ENCODE data around the gene GPR153. TPM values are rescaled to one million over a fixed set of nuclear protein-coding genes. Genes with fewer than 3 reads are reported as not detected.

The GPR153 gene
- total and polyA plus RNA-seq, 2 of the 13 experiments (the other 11 are each of a cell fraction or from before 2014, with no cell fraction given) = 0.22 to 0.31 TPM

DNA sequence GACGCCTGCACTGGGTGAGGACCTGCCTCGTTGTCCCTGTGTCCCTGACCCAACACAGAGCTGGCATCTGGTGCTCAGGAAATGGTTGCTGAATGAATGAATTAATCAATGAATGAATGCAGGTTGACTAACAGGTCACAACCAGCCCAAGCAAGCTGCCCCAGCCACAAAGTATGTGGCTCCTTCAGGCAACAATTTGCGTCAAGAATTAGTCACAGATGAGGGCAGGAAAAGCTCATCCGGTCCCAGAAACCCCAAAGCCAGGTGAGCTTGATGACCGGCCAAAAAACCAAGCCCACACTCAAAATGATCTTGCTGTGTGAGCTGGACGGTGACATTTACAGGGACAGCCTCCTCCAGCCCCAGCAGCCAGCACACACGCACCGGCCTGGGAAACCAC, 40.6 kb upstream of the GPR153 start:
- Histone ChIP-seq H3K4me1 (ENCODE audit: insufficient read depth, low read length) (no peaks in the 10 kb centered on the region), H3K36me3 (replicated peaks in 1 of 2; ENCODE audit: control insufficient read depth in 1 of 2, insufficient read depth in 2 of 2, low read length in 2 of 2) (peaks cover 2 to 4% of the 10 kb centered on the region in 2 experiments; a peak in 2 of 5 replicates), H2AFZ (ENCODE audit: low read length) (no peak overlapping the region), H3K4me2 (ENCODE audit: low read depth, low read length) (no peak overlapping the region), H3K9ac (ENCODE audit: insufficient read depth, low read depth, low read length) (no peak overlapping the region), H3K27ac (ENCODE audit: extremely low read length, insufficient read depth, low read length) (no peak overlapping the region), H3K79me2 (ENCODE audit: insufficient read depth, low read length) (no peaks in the 10 kb centered on the region), H3K4me3 (replicated peaks in 1 of 3; ENCODE audit: insufficient read depth in 1 of 3, low read depth in 2 of 3, low read length in 3 of 3) (no peak overlapping the region), H4K20me1 (ENCODE audit: insufficient read depth, low read length) (no peaks in the 10 kb centered on the region), H3K9me3 (ENCODE audit: low read length) (no peaks in the 10 kb centered on the region), H3K27me3 (ENCODE audit: control insufficient read depth in 1 of 2, insufficient read depth in 2 of 2, low read length in 2 of 2) (no peaks in the 10 kb centered on the region)
- POLR2A ChIA-PET = no interaction called here
- FAIRE-seq (no peak), DNase-seq (ENCODE audit: low spot score) (no peak), ATAC-seq (no peak)
- CTCF ChIA-PET (ENCODE audit: low intra/inter-chr PET ratio, low total read pairs) = no interaction called here
- in situ Hi-C loops (cut with HindIII; ENCODE audit: extremely low pct_ligation_motif_present, low pct_unique_long_range_greater_than_20kb) = no loop called here
- WGBS (ENCODE audit: low lambda C conversion rate) = 90% methylated on average over 2 of the region's 8 CpGs
- intact Hi-C loops (cut with micrococcal nuclease; ENCODE audit: unreplicated experiment) = no loop called here
- BruUV-seq (replicated peaks) = no TSS peak
- TF ChIP-seq ZNF761 (CRISPR knock-in tag; conservative IDR thresholded peaks at IDR 0.05) = no peak
- TF ChIP-seq BRCA1 (CRISPR knock-in tag; IDR thresholded peaks at IDR 0.05) = no peak
- no peak for TF ChIP-seq HNRNPL (IDR thresholded peaks at IDR 0.05; ENCODE audit: low read depth, low read length)
- TF ChIP-seq MEIS2 (CRISPR knock-in tag; IDR thresholded peaks at IDR 0.05) = no peak
- TF ChIP-seq CEBPG (CRISPR knock-in tag; IDR thresholded peaks at IDR 0.05) = no peak
- no peak for TF ChIP-seq ZNF343 (CRISPR knock-in tag; IDR thresholded peaks at IDR 0.05)
- TF ChIP-seq, protein P1, sequence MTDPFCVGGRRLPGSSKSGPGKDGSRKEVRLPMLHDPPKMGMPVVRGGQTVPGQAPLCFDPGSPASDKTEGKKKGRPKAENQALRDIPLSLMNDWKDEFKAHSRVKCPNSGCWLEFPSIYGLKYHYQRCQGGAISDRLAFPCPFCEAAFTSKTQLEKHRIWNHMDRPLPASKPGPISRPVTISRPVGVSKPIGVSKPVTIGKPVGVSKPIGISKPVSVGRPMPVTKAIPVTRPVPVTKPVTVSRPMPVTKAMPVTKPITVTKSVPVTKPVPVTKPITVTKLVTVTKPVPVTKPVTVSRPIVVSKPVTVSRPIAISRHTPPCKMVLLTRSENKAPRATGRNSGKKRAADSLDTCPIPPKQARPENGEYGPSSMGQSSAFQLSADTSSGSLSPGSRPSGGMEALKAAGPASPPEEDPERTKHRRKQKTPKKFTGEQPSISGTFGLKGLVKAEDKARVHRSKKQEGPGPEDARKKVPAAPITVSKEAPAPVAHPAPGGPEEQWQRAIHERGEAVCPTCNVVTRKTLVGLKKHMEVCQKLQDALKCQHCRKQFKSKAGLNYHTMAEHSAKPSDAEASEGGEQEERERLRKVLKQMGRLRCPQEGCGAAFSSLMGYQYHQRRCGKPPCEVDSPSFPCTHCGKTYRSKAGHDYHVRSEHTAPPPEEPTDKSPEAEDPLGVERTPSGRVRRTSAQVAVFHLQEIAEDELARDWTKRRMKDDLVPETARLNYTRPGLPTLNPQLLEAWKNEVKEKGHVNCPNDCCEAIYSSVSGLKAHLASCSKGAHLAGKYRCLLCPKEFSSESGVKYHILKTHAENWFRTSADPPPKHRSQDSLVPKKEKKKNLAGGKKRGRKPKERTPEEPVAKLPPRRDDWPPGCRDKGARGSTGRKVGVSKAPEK (CRISPR knock-in tag; IDR thresholded peaks at IDR 0.05; ENCODE audit: borderline replicate concordance) = no peak
- no peak for TF ChIP-seq ZNF225 (CRISPR knock-in tag; IDR thresholded peaks at IDR 0.05)
- no peak for TF ChIP-seq ZNF451 (CRISPR knock-in tag; IDR thresholded peaks at IDR 0.05)

Measured in HepG2 (cell line).